GM12872 (cell line): ENCODE results near the gene IL6.

Source experiments
- CTCF ChIP-seq: IDR thresholded peaks from 3 replicates; pipeline ENCODE4 v1.5.1; 2011; ENCODE audit warnings: low read depth, mild to moderate bottlenecking, low read length, moderate library complexity; ENCODE audit not compliant: insufficient read depth

Gene IL6

GRCh38 chr7:22759721-22760120 lies 32.7 kb downstream of the IL6 start:
- TF ChIP-seq CTCF, result no peak

- no peak for TF ChIP-seq CTCF
Observed at GRCh38 chr7:22762866-22763265, 35.9 kb downstream of the IL6 start.

GRCh38 chr7:22765609-22766008 lies 38.6 kb downstream of the IL6 start:
- no peak for TF ChIP-seq CTCF

GRCh38 chr7:22771194-22771871 lies 44.3 kb downstream of the IL6 start:
- TF ChIP-seq CTCF, result no peak

GRCh38 chr7:22771872-22772228 lies 44.9 kb downstream of the IL6 start:
- TF ChIP-seq CTCF, result no peak

GRCh38 chr7:22772885-22773284 lies 45.9 kb downstream of the IL6 start:
- TF ChIP-seq CTCF, result no peak

GRCh38 chr7:22776964-22777363 lies 50.0 kb downstream of the IL6 start:
- no peak for TF ChIP-seq CTCF

- no peak for TF ChIP-seq CTCF
Observed at GRCh38 chr7:22781230-22781711, 54.3 kb downstream of the IL6 start.
